Hepatocyte (in vitro differentiated cells): ENCODE results near the gene SCYGR3. TPM values are rescaled to one million over a fixed set of nuclear protein-coding genes. Genes with fewer than 3 reads are reported as not detected.

Experiments used
- DNase-seq: peaks from one replicate; pipeline ENCODE4 v3.0.0-alpha.2; 2016; ENCODE audit warnings: low spot score
- H2AFZ ChIP-seq: fragments of 200-600 bp; sonication (generic); 2 replicates; pipeline ENCODE4 v1.6.0; 2016; ENCODE audit warnings: antibody characterized with exemption, mild to moderate bottlenecking
- H3K27ac ChIP-seq: fragments of 200-600 bp; sonication (generic); 2 replicates; pipeline ENCODE4 v1.5.1; 2016; ENCODE audit warnings: mild to moderate bottlenecking
- H3K27me3 ChIP-seq: fragments of 200-600 bp; sonication (generic); 2 replicates; pipeline ENCODE4 v1.6.1; 2016
- H3K36me3 ChIP-seq: fragments of 200-600 bp; sonication (generic); replicated peaks from 2 replicates; pipeline ENCODE4 v1.5.1; 2016; ENCODE audit warnings: low read depth; ENCODE audit not compliant: insufficient read depth
- H3K4me1 ChIP-seq: fragments of 200-600 bp; sonication (generic); 2 replicates; pipeline ENCODE4 v1.5.1; 2016; ENCODE audit warnings: mild to moderate bottlenecking, moderate library complexity; ENCODE audit not compliant: insufficient read depth
- H3K4me2 ChIP-seq: fragments of 200-600 bp; sonication (generic); 2 replicates; pipeline ENCODE4 v1.6.0; 2016
- H3K4me3 ChIP-seq: fragments of 200-600 bp; sonication (generic); 2 replicates; pipeline ENCODE4 v1.5.1; 2016; ENCODE audit warnings: mild to moderate bottlenecking
- H3K79me2 ChIP-seq: fragments of 200-600 bp; sonication (generic); 2 replicates; pipeline ENCODE4 v1.6.0; 2017; ENCODE audit warnings: mild to moderate bottlenecking
- H3K9me2 ChIP-seq: fragments of 200-600 bp; sonication (generic); replicated peaks from 2 replicates; pipeline ENCODE4 v1.6.0; 2017; ENCODE audit warnings: mild to moderate bottlenecking; ENCODE audit not compliant: insufficient read depth
- H3K9me3 ChIP-seq: fragments of 200-600 bp; sonication (generic); 2 replicates; pipeline ENCODE4 v1.5.1; 2016; ENCODE audit warnings: low read depth, mild to moderate bottlenecking
- H4K20me1 ChIP-seq: fragments of 200-600 bp; sonication (generic); 2 replicates; pipeline ENCODE4 v1.6.0; 2016; ENCODE audit warnings: mild to moderate bottlenecking; ENCODE audit not compliant: insufficient read depth, poor library complexity, severe bottlenecking
- CTCF ChIP-seq: fragments of 200-600 bp; sonication (generic); IDR thresholded peaks from 2 replicates; pipeline ENCODE4 v1.5.1; 2016; ENCODE audit warnings: antibody characterized with exemption, mild to moderate bottlenecking; ENCODE audit not compliant: poor library complexity
- EZH2 ChIP-seq: fragments of 200-600 bp; sonication (generic); IDR thresholded peaks from 2 replicates; pipeline ENCODE4 v1.6.1; 2016; ENCODE audit warnings: antibody characterized with exemption, mild to moderate bottlenecking, borderline replicate concordance
- EZH2phosphoT487 ChIP-seq: fragments of 200-600 bp; sonication (generic); IDR thresholded peaks from one replicate; pipeline ENCODE4 v1.6.1; 2018; ENCODE audit warnings: antibody characterized with exemption, mild to moderate bottlenecking, low read depth, moderate library complexity; ENCODE audit not compliant: unreplicated experiment, severe bottlenecking
- WGBS: methylation state at CpG from one replicate; pipeline ENCODE4 v1.1.6; 2016; ENCODE audit warnings: low lambda C conversion rate; ENCODE audit errors: missing lambda C conversion rate; 5-methylcytosine and 5-hydroxymethylcytosine counted together
- polyA plus RNA-seq: library from polyadenylated mRNA; unstranded; fragments of >200 nt; fragmentation: Nextera tagmentation; extraction: Ambion mirVana; gene quantifications from 2 replicates; pipeline ENCODE4 v1.2.1, GENCODE V29; 2016
- total RNA-seq: library from RNA; depleted of rRNA; stranded (reverse); fragments of >200 nt; gene quantifications from 2 replicates; pipeline ENCODE4 v1.2.3, GENCODE V29; 2014

The SCYGR3 gene
- total and polyA plus RNA-seq, 2 experiments from 2014 or later = not detected

- Histone ChIP-seq H3K4me1 (no peaks in the 10 kb centered on the region), H3K4me3 (no peak overlapping the region), H3K9me2 (no peaks in the 10 kb centered on the region), H3K4me2 (no peak overlapping the region), H3K27ac (peak overlapping the region; percentile 44), H3K36me3 (no peaks in the 10 kb centered on the region), H2AFZ (no peak overlapping the region), H3K9me3 (no peaks in the 10 kb centered on the region), H4K20me1 (no peaks in the 10 kb centered on the region), H3K79me2 (no peaks in the 10 kb centered on the region), H3K27me3 (no peaks in the 10 kb centered on the region)
- WGBS = 69% methylated on average over 5 of the region's 5 CpGs
- no peak for DNase-seq
- TF ChIP-seq EZH2 (no peak), CTCF (no peak), EZH2phosphoT487 (no peak)
Measured at GRCh38 chr2:227643990-227644551, 29.4 kb upstream of the SCYGR3 start.

GRCh38 chr2:227642656-227643055 lies 28.0 kb upstream of the SCYGR3 start:
- no peak for DNase-seq
- no peaks in the 10 kb centered on the region for H4K20me1 ChIP-seq
- H3K27ac ChIP-seq = no peak overlapping the region
- H2AFZ ChIP-seq = no peak overlapping the region
- no peaks in the 10 kb centered on the region for H3K4me1 ChIP-seq
- no peaks in the 10 kb centered on the region for H3K79me2 ChIP-seq
- H3K27me3 ChIP-seq = no peaks in the 10 kb centered on the region
- H3K36me3 ChIP-seq = no peaks in the 10 kb centered on the region
- H3K9me3 ChIP-seq = no peaks in the 10 kb centered on the region
- H3K9me2 ChIP-seq = no peaks in the 10 kb centered on the region
- no peak overlapping the region for H3K4me3 ChIP-seq
- TF ChIP-seq EZH2phosphoT487 (no peak), EZH2 (no peak), CTCF (no peak)
- H3K4me2 ChIP-seq = no peak overlapping the region
- WGBS = 18% methylated on average over 2 of the region's 2 CpGs

DNA sequence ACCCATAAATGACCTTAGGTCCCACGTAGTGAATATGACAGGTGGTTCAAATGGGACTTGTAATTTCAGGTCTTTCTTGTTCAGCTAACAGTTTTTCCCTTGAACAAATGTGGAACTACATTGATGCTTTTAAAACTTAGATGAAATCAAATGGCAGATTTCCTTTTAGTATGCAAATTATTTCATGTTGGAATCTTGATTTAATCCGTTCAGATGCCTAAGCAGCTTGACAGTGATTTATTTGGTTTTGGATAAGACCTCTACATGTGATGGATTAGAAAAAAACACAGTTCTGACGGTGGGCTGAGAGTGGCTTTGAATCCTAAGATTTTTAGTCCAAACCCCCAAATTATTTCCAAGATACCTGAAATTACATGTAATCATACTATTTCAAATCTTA lies 19.6 kb upstream of the SCYGR3 start:
- no peak overlapping the region for H3K27ac ChIP-seq
- no peaks in the 10 kb centered on the region for H3K9me3 ChIP-seq
- no peaks in the 10 kb centered on the region for H3K4me1 ChIP-seq
- no peak overlapping the region for H2AFZ ChIP-seq
- TF ChIP-seq CTCF (no peak), EZH2 (no peak), EZH2phosphoT487 (no peak)
- no peaks in the 10 kb centered on the region for H4K20me1 ChIP-seq
- H3K27me3 ChIP-seq = no peaks in the 10 kb centered on the region
- no peaks in the 10 kb centered on the region for H3K9me2 ChIP-seq
- H3K36me3 ChIP-seq = no peaks in the 10 kb centered on the region
- no peaks in the 10 kb centered on the region for H3K79me2 ChIP-seq
- no peak overlapping the region for H3K4me2 ChIP-seq
- WGBS = 76% methylated on average over 3 of the region's 3 CpGs
- no peak for DNase-seq
- no peak overlapping the region for H3K4me3 ChIP-seq

- Histone ChIP-seq H2AFZ (no peak overlapping the region), H3K36me3 (no peaks in the 10 kb centered on the region), H4K20me1 (no peaks in the 10 kb centered on the region), H3K4me1 (no peaks in the 10 kb centered on the region), H3K79me2 (no peaks in the 10 kb centered on the region), H3K9me3 (no peaks in the 10 kb centered on the region), H3K4me2 (no peak overlapping the region), H3K27ac (no peak overlapping the region), H3K4me3 (no peak overlapping the region), H3K27me3 (no peaks in the 10 kb centered on the region), H3K9me2 (no peaks in the 10 kb centered on the region)
- 93% methylated on average over 6 of the region's 6 CpGs for WGBS
- DNase-seq = no peak
- TF ChIP-seq EZH2 = no peak
- TF ChIP-seq EZH2phosphoT487 = no peak
- TF ChIP-seq CTCF = no peak
Measured at GRCh38 chr2:227632827-227633226, 18.2 kb upstream of the SCYGR3 start.
